HCT116 (cell line): ENCODE measurements around the gene YY2. TPM values are rescaled to one million over a fixed set of nuclear protein-coding genes. Genes with fewer than 3 reads are reported as not detected.

Source experiments
- ATAC-seq: fragments of 200-7000 bp; cut with Tn5 transposase; 2 replicates; pipeline ENCODE4 v1.9.1; 2020; ENCODE audit warnings: mild to moderate bottlenecking, moderate library complexity
- Bru-seq: library from RNA; stranded (reverse); fragments of 400-500 nt; gene quantifications from one replicate; lab custom pipeline; 2021; lab: Mats Ljungman, UMichigan
- BruChase-seq, 2 experiments: library from RNA; stranded (reverse); fragments of 400-500 nt; gene quantifications; one replicate each; lab custom pipeline; 2021; lab: Mats Ljungman, UMichigan
- BruUV-seq: library from RNA; stranded (reverse); fragments of 400-500 nt; replicated peaks from 2 replicates; lab custom pipeline; 2021; lab: Mats Ljungman, UMichigan
- CTCF ChIA-PET: fragments of 300-600 bp; sonication (Branson Sonifier 250); formaldehyde crosslinking; loops from one replicate; lab custom pipeline; 2021; ENCODE audit warnings: antibody characterized with exemption; lab: Charles Lee
- POLR2A ChIA-PET: fragments of 300-600, 350-600 bp; sonication (Branson Sonifier 250); formaldehyde crosslinking; loops from one replicate; lab custom pipeline; 2021; ENCODE audit warnings: antibody characterized with exemption; lab: Charles Lee
- RAD21 ChIA-PET, 2 experiments: fragments of 300-600 bp; sonication (Branson Sonifier 250); formaldehyde crosslinking; loops; one replicate each; lab custom pipeline; 2023; ENCODE audit warnings: low total read pairs in 2 of 2; ENCODE audit not compliant: uncharacterized antibody in 2 of 2, unreplicated experiment in 2 of 2, low non-redundant PET in 1 of 2; lab: Charles Lee
- DNase-seq: peaks from one replicate; pipeline ENCODE4 v3.0.0-alpha.2; 2010; ENCODE audit warnings: low read depth, low spot score
- H2AFZ ChIP-seq: fragments of 200-600 bp; shearing (Covaris generic), sonication (generic); 2 replicates; pipeline ENCODE4 v1.6.1; 2017; ENCODE audit warnings: low read depth, mixed run types, mixed read lengths, antibody characterized with exemption, low read length; ENCODE audit not compliant: poor library complexity, severe bottlenecking
- H3K27ac ChIP-seq: 2 replicates; pipeline ENCODE4 v1.5.1; 2012; ENCODE audit warnings: low read depth, low read length
- H3K27me3 ChIP-seq: fragments of 200-600 bp; sonication (generic); 2 replicates; pipeline ENCODE4 v1.6.1; 2016; ENCODE audit warnings: mixed run types, low read length, mixed read lengths; ENCODE audit not compliant: insufficient read depth
- H3K36me3 ChIP-seq, 2 experiments: fragments of 200-500 bp in 1 of 2; fragments of 200-600 bp in 1 of 2; sonication (Bioruptor generic) in 1 of 2; sonication (generic) in 1 of 2; 2 replicates each; pipeline versions ENCODE4 v1.5.1 to v1.6.1; 2014 to 2016; ENCODE audit warnings: low read length in 2 of 2, inconsistent platforms in 1 of 2, mixed read lengths in 1 of 2, mixed run types in 1 of 2; ENCODE audit not compliant: insufficient read depth in 2 of 2, control insufficient read depth in 1 of 2
- H3K4me1 ChIP-seq, 2 experiments: fragments of 200-600 bp in 1 of 2; sonication (generic) in 1 of 2; 2 replicates each; pipeline versions ENCODE4 v1.5.1 to v1.6.1; 2012 to 2017; ENCODE audit warnings: low read length in 2 of 2, inconsistent platforms in 1 of 2, mild to moderate bottlenecking in 1 of 2, mixed read lengths in 1 of 2, mixed run types in 1 of 2, moderate library complexity in 1 of 2; ENCODE audit not compliant: insufficient read depth in 2 of 2, control insufficient read depth in 1 of 2
- H3K4me2 ChIP-seq: fragments of 200-600 bp; sonication (generic); 2 replicates; pipeline ENCODE4 v1.6.1; 2017; ENCODE audit warnings: mixed run types, low read length, mixed read lengths
- H3K4me3 ChIP-seq, 2 experiments: fragments of 200-600 bp in 1 of 2; sonication (generic) in 1 of 2; replicated peaks in 1 of 2; 2 replicates each; pipeline ENCODE4 v1.5.1; 2011 to 2016; ENCODE audit warnings: low read length in 2 of 2, control low read depth in 1 of 2, low read depth in 1 of 2, mild to moderate bottlenecking in 1 of 2, mixed read lengths in 1 of 2, mixed run types in 1 of 2
- H3K79me2 ChIP-seq: fragments of 200-600 bp; sonication (generic); 2 replicates; pipeline ENCODE4 v1.6.1; 2017; ENCODE audit warnings: mild to moderate bottlenecking, mixed run types, low read length, moderate library complexity, mixed read lengths; ENCODE audit not compliant: insufficient read depth
- H3K9ac ChIP-seq: fragments of 200-600 bp; sonication (generic); 2 replicates; pipeline ENCODE4 v1.6.1; 2016; ENCODE audit warnings: low read length, mixed read lengths
- H3K9me2 ChIP-seq: fragments of 200-600 bp; sonication (generic), shearing (Covaris generic); 2 replicates; pipeline ENCODE4 v1.6.1; 2017; ENCODE audit warnings: mixed run types, mild to moderate bottlenecking, moderate library complexity; ENCODE audit not compliant: insufficient read depth
- H3K9me3 ChIP-seq, 2 experiments: fragments of 200-500 bp in 1 of 2; fragments of 200-600 bp in 1 of 2; sonication (Bioruptor generic) in 1 of 2; sonication (generic) in 1 of 2; 2 replicates each; pipeline ENCODE4 v1.6.1; 2014 to 2017; ENCODE audit warnings: low read length in 2 of 2, mixed read lengths in 2 of 2, inconsistent platforms in 1 of 2, low read depth in 1 of 2, mild to moderate bottlenecking in 1 of 2, mixed run types in 1 of 2, moderate library complexity in 1 of 2; ENCODE audit not compliant: control insufficient read depth in 1 of 2, insufficient read depth in 1 of 2
- H4K20me1 ChIP-seq: fragments of 200-600 bp; sonication (generic), shearing (Covaris generic); 2 replicates; pipeline ENCODE4 v1.6.1; 2017; ENCODE audit warnings: mixed run types, mild to moderate bottlenecking, moderate library complexity; ENCODE audit not compliant: insufficient read depth
- EGR1 ChIP-seq: IDR thresholded peaks from 2 replicates; pipeline ENCODE4 v1.6.1; 2012; ENCODE audit warnings: low read depth
- EZH2phosphoT487 ChIP-seq: fragments of 200-600 bp; IDR thresholded peaks from 2 replicates; pipeline ENCODE4 v1.6.1; 2018; ENCODE audit warnings: antibody characterized with exemption, borderline replicate concordance
- JUND ChIP-seq: IDR thresholded peaks from 2 replicates; pipeline ENCODE4 v1.6.1; 2012
- POLR2A ChIP-seq: IDR thresholded peaks from 2 replicates; pipeline ENCODE4 v1.7.0; 2011; ENCODE audit warnings: borderline replicate concordance; ENCODE audit not compliant: insufficient read depth, insufficient read length; ENCODE audit errors: extremely low read depth
- POLR2AphosphoS5 ChIP-seq: IDR thresholded peaks from 2 replicates; pipeline ENCODE4 v1.6.1; 2011; ENCODE audit warnings: mild to moderate bottlenecking, low read depth, low read length, moderate library complexity
- SRF ChIP-seq: IDR thresholded peaks from 2 replicates; pipeline ENCODE4 v1.6.1; 2012; ENCODE audit warnings: low read depth
- ZFX ChIP-seq: fragments of 450-650 bp; IDR thresholded peaks from 2 replicates; pipeline ENCODE4 v1.6.1; 2017
- ZNF274 ChIP-seq: fragments of 200-500 bp; sonication (Bioruptor generic); IDR thresholded peaks from 2 replicates; pipeline ENCODE4 v1.6.1; 2014; ENCODE audit warnings: mild to moderate bottlenecking, low read depth, low read length, inconsistent platforms
- intact Hi-C: fragments of 100-400 bp; cut with micrococcal nuclease; formaldehyde crosslinking; loops from 2 replicates; pipeline ENCODE4 v1.10.0; 2022
- long read RNA-seq: library from polyadenylated mRNA; unstranded; transcript quantifications from one replicate; pipeline ENCODE4 v2.0.0, GENCODE V29; 2021; ENCODE audit not compliant: unreplicated experiment
- polyA plus RNA-seq: library from polyadenylated mRNA; unstranded; fragments of >200 nt; gene quantifications from 2 replicates; pipeline ENCODE4 v1.2.1, GENCODE V29; 2012; ENCODE audit warnings: missing spikeins
- total RNA-seq: library from RNA; stranded (reverse); gene quantifications from one replicate; pipeline ENCODE4 v1.2.1, GENCODE V29; 2021; ENCODE audit not compliant: unreplicated experiment
- TF ChIP-seq, protein P1 (sequence below): IDR thresholded peaks from 2 replicates; pipeline ENCODE4 v1.6.1; 2012; ENCODE audit warnings: low read depth
- TF ChIP-seq, protein P2 (sequence below), 3 experiments: fragments of 200-600 bp in 1 of 3; sonication (generic) in 1 of 3; IDR thresholded peaks in 2 of 3; conservative IDR thresholded peaks in 1 of 3; 2 replicates each; pipeline ENCODE4 v1.5.1; 2012 to 2017; ENCODE audit warnings: low read depth in 2 of 3, low read length in 2 of 3, antibody characterized with exemption in 1 of 3, borderline replicate concordance in 1 of 3, control low read depth in 1 of 3, mild to moderate bottlenecking in 1 of 3, mixed read lengths in 1 of 3, mixed run types in 1 of 3, moderate library complexity in 1 of 3; ENCODE audit not compliant: insufficient read depth in 1 of 3
- TF ChIP-seq, protein P3 (sequence below): IDR thresholded peaks from 2 replicates; pipeline ENCODE4 v1.6.1; 2012

Gene YY2
- total RNA-seq = 2.7 TPM
- polyA plus RNA-seq = 0.72 and 0.76 TPM in 2 replicates
- percentile 77 among the genes with signal in this experiment for Bru-seq, nascent RNA
- BruChase-seq, experiment 1, labeled RNA remaining after a 6-hour chase = percentile 86 among the genes with signal in this experiment
- BruChase-seq, experiment 2, labeled RNA remaining after a 2-hour chase = percentile 76 among the genes with signal in this experiment
- long read RNA-seq, partial matches to known transcripts = 0 of 1 reads
- long read RNA-seq, other reads (novel, unspliced or antisense) = 0 of 1 reads

DNA sequence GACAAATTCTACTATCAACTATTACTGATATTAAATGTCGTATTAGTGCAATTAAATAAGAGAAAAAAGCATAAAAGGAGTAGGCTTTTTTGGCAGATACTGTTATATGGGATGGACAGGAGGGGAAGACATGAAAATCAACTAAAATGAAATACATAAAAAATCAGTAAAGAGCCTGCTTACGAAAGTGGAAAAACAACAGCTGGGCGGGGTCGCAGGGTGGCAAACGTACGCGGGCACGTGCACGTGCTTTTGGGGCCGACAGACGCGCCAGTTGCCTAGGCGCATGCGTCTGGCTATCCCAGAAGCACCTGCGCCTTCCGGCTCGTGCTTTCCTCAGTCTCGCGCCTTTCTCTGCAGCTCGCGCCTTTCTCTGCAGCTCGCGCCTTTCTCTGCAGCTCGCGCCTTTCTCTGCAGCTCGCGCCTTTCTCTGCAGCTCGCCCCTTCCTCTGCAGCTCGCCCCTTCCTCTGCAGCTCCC lies at the start of gene YY2:
TSS of gene YY2 (plus strand) at position 51 of the 479 bp plus-strand sequence. CDS start 498 bp downstream, outside the sequence.
- no peak within 1 kb of the TSS for H3K27ac ChIP-seq
- H3K9ac ChIP-seq = no peak within 1 kb of the TSS
- H3K4me1 ChIP-seq = no peaks in the 10 kb centered on the region
- BruUV-seq = no TSS peak
- DNase-seq (no peak), ATAC-seq (no peak)
- no peaks in the 10 kb centered on the region for H3K27me3 ChIP-seq
- H3K79me2 ChIP-seq = no peaks in the 10 kb centered on the region
- H3K4me3 ChIP-seq = no peak within 1 kb of the TSS
- H3K9me3 ChIP-seq = no peaks in the 10 kb centered on the region
- ChIA-PET POLR2A (no interaction called here), CTCF (no interaction called here)
- no peak within 1 kb of the TSS for H3K4me2 ChIP-seq
- H3K36me3 ChIP-seq = no peaks in the 10 kb centered on the region; a peak in 1 of 4 replicates
- no peak within 1 kb of the TSS for H2AFZ ChIP-seq
- TF ChIP-seq, protein P1, sequence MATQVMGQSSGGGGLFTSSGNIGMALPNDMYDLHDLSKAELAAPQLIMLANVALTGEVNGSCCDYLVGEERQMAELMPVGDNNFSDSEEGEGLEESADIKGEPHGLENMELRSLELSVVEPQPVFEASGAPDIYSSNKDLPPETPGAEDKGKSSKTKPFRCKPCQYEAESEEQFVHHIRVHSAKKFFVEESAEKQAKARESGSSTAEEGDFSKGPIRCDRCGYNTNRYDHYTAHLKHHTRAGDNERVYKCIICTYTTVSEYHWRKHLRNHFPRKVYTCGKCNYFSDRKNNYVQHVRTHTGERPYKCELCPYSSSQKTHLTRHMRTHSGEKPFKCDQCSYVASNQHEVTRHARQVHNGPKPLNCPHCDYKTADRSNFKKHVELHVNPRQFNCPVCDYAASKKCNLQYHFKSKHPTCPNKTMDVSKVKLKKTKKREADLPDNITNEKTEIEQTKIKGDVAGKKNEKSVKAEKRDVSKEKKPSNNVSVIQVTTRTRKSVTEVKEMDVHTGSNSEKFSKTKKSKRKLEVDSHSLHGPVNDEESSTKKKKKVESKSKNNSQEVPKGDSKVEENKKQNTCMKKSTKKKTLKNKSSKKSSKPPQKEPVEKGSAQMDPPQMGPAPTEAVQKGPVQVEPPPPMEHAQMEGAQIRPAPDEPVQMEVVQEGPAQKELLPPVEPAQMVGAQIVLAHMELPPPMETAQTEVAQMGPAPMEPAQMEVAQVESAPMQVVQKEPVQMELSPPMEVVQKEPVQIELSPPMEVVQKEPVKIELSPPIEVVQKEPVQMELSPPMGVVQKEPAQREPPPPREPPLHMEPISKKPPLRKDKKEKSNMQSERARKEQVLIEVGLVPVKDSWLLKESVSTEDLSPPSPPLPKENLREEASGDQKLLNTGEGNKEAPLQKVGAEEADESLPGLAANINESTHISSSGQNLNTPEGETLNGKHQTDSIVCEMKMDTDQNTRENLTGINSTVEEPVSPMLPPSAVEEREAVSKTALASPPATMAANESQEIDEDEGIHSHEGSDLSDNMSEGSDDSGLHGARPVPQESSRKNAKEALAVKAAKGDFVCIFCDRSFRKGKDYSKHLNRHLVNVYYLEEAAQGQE = no peak
- TF ChIP-seq, protein P2, sequence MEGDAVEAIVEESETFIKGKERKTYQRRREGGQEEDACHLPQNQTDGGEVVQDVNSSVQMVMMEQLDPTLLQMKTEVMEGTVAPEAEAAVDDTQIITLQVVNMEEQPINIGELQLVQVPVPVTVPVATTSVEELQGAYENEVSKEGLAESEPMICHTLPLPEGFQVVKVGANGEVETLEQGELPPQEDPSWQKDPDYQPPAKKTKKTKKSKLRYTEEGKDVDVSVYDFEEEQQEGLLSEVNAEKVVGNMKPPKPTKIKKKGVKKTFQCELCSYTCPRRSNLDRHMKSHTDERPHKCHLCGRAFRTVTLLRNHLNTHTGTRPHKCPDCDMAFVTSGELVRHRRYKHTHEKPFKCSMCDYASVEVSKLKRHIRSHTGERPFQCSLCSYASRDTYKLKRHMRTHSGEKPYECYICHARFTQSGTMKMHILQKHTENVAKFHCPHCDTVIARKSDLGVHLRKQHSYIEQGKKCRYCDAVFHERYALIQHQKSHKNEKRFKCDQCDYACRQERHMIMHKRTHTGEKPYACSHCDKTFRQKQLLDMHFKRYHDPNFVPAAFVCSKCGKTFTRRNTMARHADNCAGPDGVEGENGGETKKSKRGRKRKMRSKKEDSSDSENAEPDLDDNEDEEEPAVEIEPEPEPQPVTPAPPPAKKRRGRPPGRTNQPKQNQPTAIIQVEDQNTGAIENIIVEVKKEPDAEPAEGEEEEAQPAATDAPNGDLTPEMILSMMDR (IDR thresholded peaks at IDR 0.05 in 2 of 3, conservative IDR thresholded peaks at IDR 0.05 in 1 of 3; ENCODE audit: borderline replicate concordance in 1 of 3, insufficient read depth in 1 of 3, low read depth in 2 of 3, low read length in 2 of 3) = no peak
- TF ChIP-seq ZFX (no peak), SRF (no peak), ZNF274 (no peak), POLR2AphosphoS5 (no peak), POLR2A (no peak), JUND (no peak), EZH2phosphoT487 (no peak), EGR1 (no peak)
- TF ChIP-seq, protein P3, sequence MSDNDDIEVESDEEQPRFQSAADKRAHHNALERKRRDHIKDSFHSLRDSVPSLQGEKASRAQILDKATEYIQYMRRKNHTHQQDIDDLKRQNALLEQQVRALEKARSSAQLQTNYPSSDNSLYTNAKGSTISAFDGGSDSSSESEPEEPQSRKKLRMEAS = no peak
- TF ChIP-seq, all 23 proteins: peak for 0
- Histone ChIP-seq H3K9me2 (no peaks in the 10 kb centered on the region), H4K20me1 (no peaks in the 10 kb centered on the region)
- intact Hi-C loops = no loop called here
- RAD21 ChIA-PET = no interaction called here
